B cell (primary cell): Measurements from ENCODE around the gene RPGR.

Experiments used
- EZH2 ChIP-seq: IDR thresholded peaks from 2 replicates; pipeline ENCODE4 v1.6.1; 2012; ENCODE audit warnings: borderline replicate concordance, low read depth, mild to moderate bottlenecking, moderate library complexity, low read length; ENCODE audit not compliant: insufficient read depth, poor library complexity, severe bottlenecking
- TF ChIP-seq, protein P1 (sequence below): fragments of 200-600 bp; IDR thresholded peaks from one replicate; pipeline ENCODE4 v1.8.0; 2022; ENCODE audit warnings: antibody characterized with exemption, mild to moderate bottlenecking

DNA sequence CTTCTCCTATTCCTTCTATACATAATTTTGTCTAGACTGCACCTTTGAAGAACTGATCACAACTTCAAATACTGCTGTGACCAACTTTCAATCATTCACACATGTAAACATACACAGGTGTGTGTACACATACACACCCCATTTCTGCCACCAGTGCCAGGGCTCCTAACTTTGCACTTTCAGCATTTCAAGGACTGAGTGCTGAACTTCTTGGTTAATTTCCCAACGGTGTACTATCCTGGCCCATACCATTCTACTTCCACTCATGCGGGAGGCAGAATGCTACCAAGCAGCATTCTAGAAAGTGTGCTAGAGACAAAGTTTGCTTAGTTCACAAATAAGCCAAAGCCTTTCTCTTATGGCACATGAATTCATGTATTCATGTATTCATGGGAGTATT, 51.2 kb downstream of the RPGR start:
- TF ChIP-seq, protein P1, sequence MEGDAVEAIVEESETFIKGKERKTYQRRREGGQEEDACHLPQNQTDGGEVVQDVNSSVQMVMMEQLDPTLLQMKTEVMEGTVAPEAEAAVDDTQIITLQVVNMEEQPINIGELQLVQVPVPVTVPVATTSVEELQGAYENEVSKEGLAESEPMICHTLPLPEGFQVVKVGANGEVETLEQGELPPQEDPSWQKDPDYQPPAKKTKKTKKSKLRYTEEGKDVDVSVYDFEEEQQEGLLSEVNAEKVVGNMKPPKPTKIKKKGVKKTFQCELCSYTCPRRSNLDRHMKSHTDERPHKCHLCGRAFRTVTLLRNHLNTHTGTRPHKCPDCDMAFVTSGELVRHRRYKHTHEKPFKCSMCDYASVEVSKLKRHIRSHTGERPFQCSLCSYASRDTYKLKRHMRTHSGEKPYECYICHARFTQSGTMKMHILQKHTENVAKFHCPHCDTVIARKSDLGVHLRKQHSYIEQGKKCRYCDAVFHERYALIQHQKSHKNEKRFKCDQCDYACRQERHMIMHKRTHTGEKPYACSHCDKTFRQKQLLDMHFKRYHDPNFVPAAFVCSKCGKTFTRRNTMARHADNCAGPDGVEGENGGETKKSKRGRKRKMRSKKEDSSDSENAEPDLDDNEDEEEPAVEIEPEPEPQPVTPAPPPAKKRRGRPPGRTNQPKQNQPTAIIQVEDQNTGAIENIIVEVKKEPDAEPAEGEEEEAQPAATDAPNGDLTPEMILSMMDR = no peak
- no peak for TF ChIP-seq EZH2
